GM23338 (cell line): ENCODE results near the gene NFKBIA. TPM values are rescaled to one million over a fixed set of nuclear protein-coding genes. Genes with fewer than 3 reads are reported as not detected.

Experiments
- ATAC-seq: fragments of 200-7000 bp; cut with Tn5 transposase; 3 replicates; pipeline ENCODE4 v1.9.1; 2020
- DNase-seq: peaks from one replicate; pipeline ENCODE4 v3.0.0-alpha.2; 2015; ENCODE audit warnings: low spot score
- H2AFZ ChIP-seq: fragments of 200-600 bp; sonication (generic); 2 replicates; pipeline ENCODE4 v1.8.0; 2016; ENCODE audit warnings: antibody characterized with exemption, mild to moderate bottlenecking, moderate library complexity
- H3F3A ChIP-seq: fragments of 200-600 bp; sonication (generic); replicated peaks from 2 replicates; pipeline ENCODE4 v1.8.0; 2017; ENCODE audit warnings: antibody characterized with exemption, mixed run types, low read depth
- H3K27ac ChIP-seq: fragments of 200-600 bp; sonication (generic); 2 replicates; pipeline ENCODE4 v1.6.1; 2016; ENCODE audit warnings: low read depth
- H3K27me3 ChIP-seq: fragments of 200-600 bp; sonication (generic); 2 replicates; pipeline ENCODE4 v1.8.0; 2016; ENCODE audit warnings: mild to moderate bottlenecking, mixed run types, moderate library complexity; ENCODE audit not compliant: insufficient read depth
- H3K36me3 ChIP-seq: fragments of 200-600 bp; sonication (generic); 2 replicates; pipeline ENCODE4 v1.8.0; 2016; ENCODE audit warnings: mild to moderate bottlenecking; ENCODE audit not compliant: insufficient read depth
- H3K4me1 ChIP-seq: fragments of 200-600 bp; sonication (generic); 2 replicates; pipeline ENCODE4 v1.8.0; 2016; ENCODE audit warnings: mild to moderate bottlenecking, moderate library complexity; ENCODE audit not compliant: insufficient read depth
- H3K4me2 ChIP-seq: fragments of 200-600 bp; sonication (generic); 2 replicates; pipeline ENCODE4 v1.7.1; 2017; ENCODE audit warnings: mixed run types
- H3K4me3 ChIP-seq: fragments of 200-600 bp; sonication (generic); 2 replicates; pipeline ENCODE4 v1.6.1; 2016; ENCODE audit warnings: mixed run types
- H3K79me2 ChIP-seq: fragments of 200-600 bp; sonication (generic); replicated peaks from 2 replicates; pipeline ENCODE4 v1.8.0; 2017; ENCODE audit warnings: mild to moderate bottlenecking; ENCODE audit not compliant: insufficient read depth
- H3K9me2 ChIP-seq: fragments of 200-600 bp; sonication (generic); 2 replicates; pipeline ENCODE4 v1.8.0; 2017; ENCODE audit not compliant: insufficient read depth
- H4K20me1 ChIP-seq: fragments of 200-600 bp; sonication (generic); replicated peaks from 2 replicates; pipeline ENCODE4 v1.8.0; 2017; ENCODE audit warnings: mild to moderate bottlenecking; ENCODE audit not compliant: insufficient read depth
- H3K27ac Mint-ChIP-seq: 2 replicates; pipeline ENCODE4 v1.8.0; 2020; ENCODE audit warnings: inconsistent platforms, mild to moderate bottlenecking, moderate library complexity, mixed read lengths
- H3K27me3 Mint-ChIP-seq: 3 replicates; pipeline ENCODE4 v1.8.0; 2022; ENCODE audit warnings: low read depth, mild to moderate bottlenecking, moderate library complexity, mixed read lengths, inconsistent platforms; ENCODE audit not compliant: insufficient read depth, poor library complexity
- H3K36me3 Mint-ChIP-seq: 3 replicates; pipeline ENCODE4 v1.8.0; 2021; ENCODE audit warnings: low read depth, mild to moderate bottlenecking, inconsistent platforms, moderate library complexity, mixed read lengths
- H3K4me1 Mint-ChIP-seq: 3 replicates; pipeline ENCODE4 v1.8.0; 2020; ENCODE audit warnings: mild to moderate bottlenecking, inconsistent platforms, mixed read lengths
- H3K4me3 Mint-ChIP-seq: 3 replicates; pipeline ENCODE4 v1.8.0; 2021; ENCODE audit warnings: moderate library complexity, mild to moderate bottlenecking, inconsistent platforms, mixed read lengths
- H3K9me3 Mint-ChIP-seq: 3 replicates; pipeline ENCODE4 v1.8.0; 2020; ENCODE audit warnings: moderate library complexity, mild to moderate bottlenecking, inconsistent platforms, mixed read lengths
- CTCF ChIP-seq, 2 experiments: fragments of 200-600 bp in 1 of 2; sonication (generic) in 1 of 2; conservative IDR thresholded peaks; 2 replicates each; pipeline versions ENCODE4 v1.5.1 to v1.6.1; 2016 to 2017; ENCODE audit warnings: antibody characterized with exemption in 2 of 2, low read depth in 2 of 2, mild to moderate bottlenecking in 2 of 2, moderate library complexity in 1 of 2
- EZH2 ChIP-seq: fragments of 200-600 bp; sonication (generic); IDR thresholded peaks from one replicate; pipeline ENCODE4 v1.8.0; 2017; ENCODE audit warnings: antibody characterized with exemption, mild to moderate bottlenecking, low read depth; ENCODE audit not compliant: unreplicated experiment
- EZH2phosphoT487 ChIP-seq: fragments of 200-600 bp; sonication (generic); IDR thresholded peaks from one replicate; pipeline ENCODE4 v1.8.1; 2018; ENCODE audit warnings: antibody characterized with exemption; ENCODE audit not compliant: unreplicated experiment
- JUNB ChIP-seq: IDR thresholded peaks from one replicate; pipeline ENCODE4 v1.6.1; 2016; ENCODE audit warnings: antibody characterized with exemption; ENCODE audit not compliant: unreplicated experiment
- STAT1 ChIP-seq: IDR thresholded peaks from one replicate; pipeline ENCODE4 v1.6.1; 2016; ENCODE audit warnings: antibody characterized with exemption; ENCODE audit not compliant: unreplicated experiment
- ZNF331 ChIP-seq: fragments of 250-450 bp; sonication (Bioruptor Pico); IDR thresholded peaks from 2 replicates; pipeline ENCODE4 v1.5.0; 2020; ENCODE audit warnings: low read depth, mild to moderate bottlenecking, moderate library complexity
- polyA plus RNA-seq: library from polyadenylated mRNA; unstranded; fragments of >200 nt; fragmentation: Nextera tagmentation; extraction: Ambion mirVana; gene quantifications from 2 replicates; pipeline ENCODE4 v1.2.1, GENCODE V29; 2016
- total RNA-seq: library from RNA; depleted of rRNA; stranded (reverse); fragments of >200 nt; shearing (Covaris generic); gene quantifications from 2 replicates; pipeline ENCODE4 v1.2.3, GENCODE V29; 2014
- TF ChIP-seq, protein P1 (sequence below): IDR thresholded peaks from 2 replicates; pipeline ENCODE4 v1.6.1; 2016; ENCODE audit warnings: antibody characterized with exemption
- TF ChIP-seq, protein P2 (sequence below): IDR thresholded peaks from one replicate; pipeline ENCODE4 v1.6.1; 2018; ENCODE audit warnings: antibody characterized with exemption; ENCODE audit not compliant: unreplicated experiment

NFKBIA gene
- total and polyA plus RNA-seq, 2 experiments from 2014 or later: 33.4 to 41.3 TPM

- H3K4me3 Mint-ChIP-seq: no peak overlapping the region
Measured at GRCh38 chr14:35366056-35366451, 38.5 kb downstream of the NFKBIA start.

GRCh38 chr14:35365130-35366055 is 39.2 kb downstream of the NFKBIA start:
- Histone ChIP-seq H3F3A (no peaks in the 10 kb centered on the region), H3K36me3 (no peaks in the 10 kb centered on the region), H3K4me1 (peaks cover 10% of the 10 kb centered on the region), H3K4me3 (no peak overlapping the region), H3K27ac (no peak overlapping the region), H4K20me1 (no peaks in the 10 kb centered on the region), H3K79me2 (no peaks in the 10 kb centered on the region), H3K4me2 (no peak overlapping the region), H2AFZ (no peak overlapping the region), H3K9me2 (no peaks in the 10 kb centered on the region), H3K27me3 (no peaks in the 10 kb centered on the region)
- peaks cover 6% of the 10 kb centered on the region for H3K27me3 Mint-ChIP-seq
- no peak for DNase-seq
- TF ChIP-seq EZH2 (no peak), EZH2phosphoT487 (no peak)
- no peak overlapping the region for H3K4me3 Mint-ChIP-seq
- no peak overlapping the region for H3K27ac Mint-ChIP-seq
- no peaks in the 10 kb centered on the region; the same call in 2 of the 3 replicates for H3K9me3 Mint-ChIP-seq
- no peaks in the 10 kb centered on the region; the same call in 2 of the 3 replicates for H3K36me3 Mint-ChIP-seq
- no peak for ATAC-seq
- peaks cover 24% of the 10 kb centered on the region for H3K4me1 Mint-ChIP-seq

More at GRCh38 chr14:35366056-35366451, 38.5 kb downstream of the NFKBIA start:
- no peaks in the 10 kb centered on the region for H3K27me3 ChIP-seq
- no peak overlapping the region for H3K27ac ChIP-seq
- TF ChIP-seq EZH2phosphoT487: no peak
- no peak for TF ChIP-seq STAT1
- no peak for TF ChIP-seq CTCF (conservative IDR thresholded peaks at IDR 0.05; ENCODE audit: low read depth in 2 of 2)
- DNase-seq (no peak), ATAC-seq (no peak)
- H3K9me2 ChIP-seq: no peaks in the 10 kb centered on the region
- H4K20me1 ChIP-seq: no peaks in the 10 kb centered on the region
- H3F3A ChIP-seq: no peaks in the 10 kb centered on the region
- no peaks in the 10 kb centered on the region for H3K36me3 ChIP-seq
- peaks cover 24% of the 10 kb centered on the region for H3K4me1 Mint-ChIP-seq
- peaks cover 10% of the 10 kb centered on the region for H3K4me1 ChIP-seq
- H3K36me3 Mint-ChIP-seq: no peaks in the 10 kb centered on the region; the same call in 2 of the 3 replicates
- no peak overlapping the region for H3K4me3 ChIP-seq
- H3K27me3 Mint-ChIP-seq: peaks cover 6% of the 10 kb centered on the region
- no peak overlapping the region for H3K27ac Mint-ChIP-seq
- no peak overlapping the region for H3K4me2 ChIP-seq
- no peaks in the 10 kb centered on the region for H3K79me2 ChIP-seq
- no peaks in the 10 kb centered on the region; the same call in 2 of the 3 replicates for H3K9me3 Mint-ChIP-seq
- no peak overlapping the region for H2AFZ ChIP-seq

GRCh38 chr14:35362911-35363374 is 41.6 kb downstream of the NFKBIA start:
- Histone ChIP-seq H3K27me3 (no peaks in the 10 kb centered on the region), H3K27ac (no peak overlapping the region), H3K4me2 (no peak overlapping the region), H2AFZ (0 out of 2 replicates have a peak overlapping the region, but pooled peaks have one; percentile 47), H3K4me1 (peaks cover 4% of the 10 kb centered on the region; the same call in 1 of the 2 replicates), H4K20me1 (no peaks in the 10 kb centered on the region), H3K4me3 (no peak overlapping the region), H3F3A (no peaks in the 10 kb centered on the region), H3K79me2 (no peaks in the 10 kb centered on the region), H3K9me2 (no peaks in the 10 kb centered on the region), H3K36me3 (no peaks in the 10 kb centered on the region)
- Mint-ChIP-seq H3K4me3 (no peak overlapping the region), H3K27ac (no peak overlapping the region), H3K4me1 (peaks cover 12% of the 10 kb centered on the region), H3K36me3 (no peaks in the 10 kb centered on the region; the same call in 2 of the 3 replicates), H3K27me3 (peaks cover 1% of the 10 kb centered on the region), H3K9me3 (no peaks in the 10 kb centered on the region; the same call in 2 of the 3 replicates)
- ATAC-seq (no peak), DNase-seq (no peak)
- TF ChIP-seq, protein P1, sequence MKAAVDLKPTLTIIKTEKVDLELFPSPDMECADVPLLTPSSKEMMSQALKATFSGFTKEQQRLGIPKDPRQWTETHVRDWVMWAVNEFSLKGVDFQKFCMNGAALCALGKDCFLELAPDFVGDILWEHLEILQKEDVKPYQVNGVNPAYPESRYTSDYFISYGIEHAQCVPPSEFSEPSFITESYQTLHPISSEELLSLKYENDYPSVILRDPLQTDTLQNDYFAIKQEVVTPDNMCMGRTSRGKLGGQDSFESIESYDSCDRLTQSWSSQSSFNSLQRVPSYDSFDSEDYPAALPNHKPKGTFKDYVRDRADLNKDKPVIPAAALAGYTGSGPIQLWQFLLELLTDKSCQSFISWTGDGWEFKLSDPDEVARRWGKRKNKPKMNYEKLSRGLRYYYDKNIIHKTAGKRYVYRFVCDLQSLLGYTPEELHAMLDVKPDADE: no peak
- TF ChIP-seq EZH2 (no peak), ZNF331 (CRISPR knock-in tag) (no peak), STAT1 (no peak), JUNB (no peak), EZH2phosphoT487 (no peak)
- TF ChIP-seq, protein P2, sequence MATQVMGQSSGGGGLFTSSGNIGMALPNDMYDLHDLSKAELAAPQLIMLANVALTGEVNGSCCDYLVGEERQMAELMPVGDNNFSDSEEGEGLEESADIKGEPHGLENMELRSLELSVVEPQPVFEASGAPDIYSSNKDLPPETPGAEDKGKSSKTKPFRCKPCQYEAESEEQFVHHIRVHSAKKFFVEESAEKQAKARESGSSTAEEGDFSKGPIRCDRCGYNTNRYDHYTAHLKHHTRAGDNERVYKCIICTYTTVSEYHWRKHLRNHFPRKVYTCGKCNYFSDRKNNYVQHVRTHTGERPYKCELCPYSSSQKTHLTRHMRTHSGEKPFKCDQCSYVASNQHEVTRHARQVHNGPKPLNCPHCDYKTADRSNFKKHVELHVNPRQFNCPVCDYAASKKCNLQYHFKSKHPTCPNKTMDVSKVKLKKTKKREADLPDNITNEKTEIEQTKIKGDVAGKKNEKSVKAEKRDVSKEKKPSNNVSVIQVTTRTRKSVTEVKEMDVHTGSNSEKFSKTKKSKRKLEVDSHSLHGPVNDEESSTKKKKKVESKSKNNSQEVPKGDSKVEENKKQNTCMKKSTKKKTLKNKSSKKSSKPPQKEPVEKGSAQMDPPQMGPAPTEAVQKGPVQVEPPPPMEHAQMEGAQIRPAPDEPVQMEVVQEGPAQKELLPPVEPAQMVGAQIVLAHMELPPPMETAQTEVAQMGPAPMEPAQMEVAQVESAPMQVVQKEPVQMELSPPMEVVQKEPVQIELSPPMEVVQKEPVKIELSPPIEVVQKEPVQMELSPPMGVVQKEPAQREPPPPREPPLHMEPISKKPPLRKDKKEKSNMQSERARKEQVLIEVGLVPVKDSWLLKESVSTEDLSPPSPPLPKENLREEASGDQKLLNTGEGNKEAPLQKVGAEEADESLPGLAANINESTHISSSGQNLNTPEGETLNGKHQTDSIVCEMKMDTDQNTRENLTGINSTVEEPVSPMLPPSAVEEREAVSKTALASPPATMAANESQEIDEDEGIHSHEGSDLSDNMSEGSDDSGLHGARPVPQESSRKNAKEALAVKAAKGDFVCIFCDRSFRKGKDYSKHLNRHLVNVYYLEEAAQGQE: no peak
